Neural progenitor cell (in vitro differentiated cells): Measurements from ENCODE around the gene SESTD1. TPM values are rescaled to one million over a fixed set of nuclear protein-coding genes. Genes with fewer than 3 reads are reported as not detected.
A peak's percentile ranks its signal among the peaks of the same experiment; 100 is the strongest.

ENCODE experiments used
- DNase-seq: peaks from one replicate; pipeline ENCODE4 v3.0.0-alpha.2; 2016; ENCODE audit warnings: low spot score
- H2AFZ ChIP-seq: fragments of 200-600 bp; sonication (generic); replicated peaks from 2 replicates; pipeline ENCODE4 v1.6.1; 2016; ENCODE audit warnings: antibody characterized with exemption
- H3F3A ChIP-seq: fragments of 200-600 bp; sonication (generic); 2 replicates; pipeline ENCODE4 v1.6.1; 2016; ENCODE audit warnings: antibody characterized with exemption, low read depth
- H3K27ac ChIP-seq: fragments of 200-600 bp; sonication (generic); 2 replicates; pipeline ENCODE4 v1.5.1; 2016; ENCODE audit warnings: mild to moderate bottlenecking
- H3K27me3 ChIP-seq: fragments of 200-600 bp; sonication (generic); 2 replicates; pipeline ENCODE4 v1.6.1; 2016; ENCODE audit warnings: mild to moderate bottlenecking, moderate library complexity
- H3K36me3 ChIP-seq: fragments of 200-600 bp; sonication (generic); 2 replicates; pipeline ENCODE4 v1.5.1; 2016
- H3K4me1 ChIP-seq: fragments of 200-600 bp; sonication (generic); 2 replicates; pipeline ENCODE4 v1.6.1; 2016; ENCODE audit warnings: mixed run types
- H3K4me2 ChIP-seq: fragments of 200-600 bp; sonication (generic); 2 replicates; pipeline ENCODE4 v1.6.1; 2016
- H3K4me3 ChIP-seq: fragments of 200-600 bp; sonication (generic); 2 replicates; pipeline ENCODE4 v1.5.1; 2016
- H3K79me2 ChIP-seq: fragments of 200-600 bp; sonication (generic); 2 replicates; pipeline ENCODE4 v1.6.1; 2016; ENCODE audit warnings: low read depth
- H3K9ac ChIP-seq: fragments of 200-600 bp; sonication (generic); 2 replicates; pipeline ENCODE4 v1.6.1; 2016
- H3K9me3 ChIP-seq: fragments of 200-600 bp; sonication (generic); 2 replicates; pipeline ENCODE4 v1.5.1; 2016; ENCODE audit warnings: low read depth
- H4K20me1 ChIP-seq: fragments of 200-600 bp; sonication (generic); 2 replicates; pipeline ENCODE4 v1.6.1; 2016; ENCODE audit warnings: low read depth
- H3K27ac Mint-ChIP-seq: 3 replicates; pipeline ENCODE4 v1.8.0; 2021; ENCODE audit warnings: mixed read lengths
- H3K27me3 Mint-ChIP-seq: 2 replicates; pipeline ENCODE4 v1.8.0; 2022; ENCODE audit warnings: low read depth, mild to moderate bottlenecking, inconsistent platforms, moderate library complexity, mixed read lengths; ENCODE audit not compliant: insufficient read depth
- H3K36me3 Mint-ChIP-seq: 3 replicates; pipeline ENCODE4 v1.8.0; 2021; ENCODE audit warnings: mixed read lengths
- H3K4me1 Mint-ChIP-seq: 3 replicates; pipeline ENCODE4 v1.8.0; 2021; ENCODE audit warnings: mixed read lengths
- H3K4me3 Mint-ChIP-seq: 3 replicates; pipeline ENCODE4 v1.8.0; 2021; ENCODE audit warnings: mild to moderate bottlenecking, moderate library complexity, mixed read lengths
- H3K9me3 Mint-ChIP-seq: 3 replicates; pipeline ENCODE4 v1.8.0; 2020; ENCODE audit warnings: mixed read lengths
- EZH2 ChIP-seq: fragments of 200-600 bp; sonication (generic); IDR thresholded peaks from 2 replicates; pipeline ENCODE4 v1.6.1; 2017; ENCODE audit warnings: antibody characterized with exemption, mild to moderate bottlenecking, moderate library complexity
- EZH2phosphoT487 ChIP-seq: fragments of 200-600 bp; sonication (generic); IDR thresholded peaks from 2 replicates; pipeline ENCODE4 v1.6.1; 2017; ENCODE audit warnings: antibody characterized with exemption
- total RNA-seq: library from RNA; depleted of rRNA; stranded (reverse); fragments of >200 nt; gene quantifications from 2 replicates; pipeline ENCODE4 v1.2.3, GENCODE V29; 2015; ENCODE audit warnings: low replicate concordance
- TF ChIP-seq, protein P1 (sequence below): fragments of 200-600 bp; sonication (generic); IDR thresholded peaks from 2 replicates; pipeline ENCODE4 v1.5.1; 2017; ENCODE audit warnings: antibody characterized with exemption, mild to moderate bottlenecking

SESTD1 gene
- total RNA-seq, 1 donor from 2014 or later: 43.1 TPM

DNA sequence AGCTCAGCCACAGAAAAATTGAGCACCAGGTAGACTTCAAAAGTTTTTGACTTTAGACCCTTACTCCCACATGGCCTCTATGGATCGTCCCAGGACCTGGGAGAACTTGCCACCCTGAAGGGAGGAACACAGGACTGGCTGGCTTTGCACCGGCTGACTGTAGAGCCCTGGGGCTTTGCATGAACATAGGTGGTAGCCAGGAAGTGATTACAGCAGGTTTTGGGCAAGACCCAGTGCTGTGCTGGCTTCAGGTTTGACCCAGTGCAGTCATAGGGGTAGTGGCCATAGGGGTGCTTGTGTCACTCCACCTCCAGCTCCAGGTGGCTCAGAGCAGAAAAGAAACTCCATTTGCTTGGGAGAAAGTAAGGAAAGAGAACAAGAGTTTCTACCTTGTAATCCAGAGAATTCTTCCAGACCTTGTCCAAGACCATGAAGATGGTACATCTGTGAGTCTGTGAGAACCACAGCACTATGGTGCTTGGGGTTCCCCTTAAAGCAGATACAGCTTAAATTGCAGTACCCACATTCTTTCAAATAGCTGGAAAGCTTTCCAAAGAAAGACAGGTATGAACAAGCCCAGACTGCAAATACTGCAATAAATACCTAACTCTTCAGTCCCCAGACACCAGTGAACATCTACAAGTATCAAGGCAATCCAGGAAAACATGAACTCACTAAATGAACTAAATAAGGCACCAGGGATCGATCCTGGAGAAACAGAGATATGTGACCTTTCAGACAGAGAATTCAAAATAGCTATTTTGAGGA, 13.0 kb upstream of the SESTD1 start:
- H3K4me3 Mint-ChIP-seq: no peak overlapping the region
- peaks cover 12% of the 10 kb centered on the region for H3K4me1 Mint-ChIP-seq
- Histone ChIP-seq H4K20me1 (no peaks in the 10 kb centered on the region), H3K4me3 (no peak overlapping the region), H3K79me2 (no peaks in the 10 kb centered on the region), H3K27me3 (no peaks in the 10 kb centered on the region), H3K9ac (no peak overlapping the region), H3F3A (no peaks in the 10 kb centered on the region), H3K36me3 (no peaks in the 10 kb centered on the region), H3K4me1 (peaks cover 13% of the 10 kb centered on the region), H2AFZ (no peak overlapping the region), H3K4me2 (no peak overlapping the region), H3K27ac (no peak overlapping the region), H3K9me3 (no peaks in the 10 kb centered on the region)
- DNase-seq: no peak
- TF ChIP-seq EZH2 (no peak), EZH2phosphoT487 (no peak)
- TF ChIP-seq, protein P1, sequence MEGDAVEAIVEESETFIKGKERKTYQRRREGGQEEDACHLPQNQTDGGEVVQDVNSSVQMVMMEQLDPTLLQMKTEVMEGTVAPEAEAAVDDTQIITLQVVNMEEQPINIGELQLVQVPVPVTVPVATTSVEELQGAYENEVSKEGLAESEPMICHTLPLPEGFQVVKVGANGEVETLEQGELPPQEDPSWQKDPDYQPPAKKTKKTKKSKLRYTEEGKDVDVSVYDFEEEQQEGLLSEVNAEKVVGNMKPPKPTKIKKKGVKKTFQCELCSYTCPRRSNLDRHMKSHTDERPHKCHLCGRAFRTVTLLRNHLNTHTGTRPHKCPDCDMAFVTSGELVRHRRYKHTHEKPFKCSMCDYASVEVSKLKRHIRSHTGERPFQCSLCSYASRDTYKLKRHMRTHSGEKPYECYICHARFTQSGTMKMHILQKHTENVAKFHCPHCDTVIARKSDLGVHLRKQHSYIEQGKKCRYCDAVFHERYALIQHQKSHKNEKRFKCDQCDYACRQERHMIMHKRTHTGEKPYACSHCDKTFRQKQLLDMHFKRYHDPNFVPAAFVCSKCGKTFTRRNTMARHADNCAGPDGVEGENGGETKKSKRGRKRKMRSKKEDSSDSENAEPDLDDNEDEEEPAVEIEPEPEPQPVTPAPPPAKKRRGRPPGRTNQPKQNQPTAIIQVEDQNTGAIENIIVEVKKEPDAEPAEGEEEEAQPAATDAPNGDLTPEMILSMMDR: no peak
- no peaks in the 10 kb centered on the region for H3K36me3 Mint-ChIP-seq
- H3K27me3 Mint-ChIP-seq: peaks cover 3% of the 10 kb centered on the region
- no peaks in the 10 kb centered on the region for H3K9me3 Mint-ChIP-seq
- no peak overlapping the region for H3K27ac Mint-ChIP-seq

DNA sequence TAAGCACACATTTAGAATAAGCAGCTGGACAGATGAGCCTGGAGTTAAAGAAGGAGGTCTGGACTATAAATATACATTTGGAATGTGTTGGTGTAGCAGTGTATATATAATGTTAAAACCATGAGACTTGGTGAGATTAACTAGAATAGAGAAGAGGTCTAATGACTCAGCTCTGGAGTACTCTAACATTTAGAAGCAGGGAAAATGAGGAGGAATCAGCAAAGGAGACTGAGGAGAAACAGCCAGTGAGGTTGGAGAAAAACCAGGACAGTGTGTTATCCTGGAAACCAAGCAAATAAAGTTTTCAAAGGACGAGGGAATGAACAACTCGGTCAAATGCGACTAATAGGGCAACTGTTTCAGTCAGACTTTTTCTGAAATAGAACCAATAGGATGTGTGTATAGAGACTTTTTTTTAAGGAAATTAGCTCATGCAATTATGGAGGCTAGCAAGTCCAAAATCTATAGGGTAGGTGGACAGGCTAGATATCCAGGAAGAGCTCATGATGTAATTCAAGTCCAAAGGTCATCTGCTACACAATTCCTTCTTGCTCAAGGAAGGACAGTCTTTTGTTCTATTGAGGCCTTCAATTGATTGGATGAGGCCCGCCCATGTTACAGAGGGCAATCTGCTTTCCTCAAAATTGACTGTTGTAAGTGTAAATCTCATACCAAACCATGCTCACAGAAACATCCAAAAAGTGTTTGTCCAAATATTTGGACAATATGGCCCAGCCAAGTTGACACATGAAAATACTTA, 10.8 kb upstream of the SESTD1 start:
- Mint-ChIP-seq H3K27me3 (peaks cover 3% of the 10 kb centered on the region), H3K9me3 (no peaks in the 10 kb centered on the region), H3K36me3 (no peaks in the 10 kb centered on the region), H3K4me1 (peaks cover 12% of the 10 kb centered on the region), H3K27ac (no peak overlapping the region), H3K4me3 (no peak overlapping the region)
- Histone ChIP-seq H3K4me2 (no peak overlapping the region), H4K20me1 (no peaks in the 10 kb centered on the region), H3K9me3 (no peaks in the 10 kb centered on the region), H3K36me3 (no peaks in the 10 kb centered on the region), H3K9ac (no peak overlapping the region), H3F3A (no peaks in the 10 kb centered on the region), H3K27me3 (no peaks in the 10 kb centered on the region), H3K27ac (no peak overlapping the region), H3K79me2 (no peaks in the 10 kb centered on the region), H3K4me1 (peaks cover 17% of the 10 kb centered on the region), H3K4me3 (no peak overlapping the region), H2AFZ (no peak overlapping the region)
- TF ChIP-seq EZH2phosphoT487 (no peak), EZH2 (no peak)
- TF ChIP-seq, protein P1: no peak
- no peak for DNase-seq

- H3K36me3 Mint-ChIP-seq: no peaks in the 10 kb centered on the region
- peaks cover 17% of the 10 kb centered on the region for H3K4me1 ChIP-seq
- no peak overlapping the region for H3K9ac ChIP-seq
- H3K4me3 Mint-ChIP-seq: no peak overlapping the region
- no peaks in the 10 kb centered on the region for H3K9me3 Mint-ChIP-seq
- peaks cover 3% of the 10 kb centered on the region for H3K27me3 Mint-ChIP-seq
- H3K4me2 ChIP-seq: no peak overlapping the region
- no peak for DNase-seq
- no peak overlapping the region for H3K4me3 ChIP-seq
- no peak overlapping the region for H3K27ac ChIP-seq
- H4K20me1 ChIP-seq: no peaks in the 10 kb centered on the region
- no peak overlapping the region for H3K27ac Mint-ChIP-seq
- H3K4me1 Mint-ChIP-seq: peaks cover 12% of the 10 kb centered on the region
- H3F3A ChIP-seq: no peaks in the 10 kb centered on the region
- H3K9me3 ChIP-seq: no peaks in the 10 kb centered on the region
- TF ChIP-seq, protein P1: no peak
- TF ChIP-seq EZH2 (no peak), EZH2phosphoT487 (no peak)
- no peaks in the 10 kb centered on the region for H3K36me3 ChIP-seq
- H2AFZ ChIP-seq: peak overlapping the region; percentile 19
- no peaks in the 10 kb centered on the region for H3K79me2 ChIP-seq
- no peaks in the 10 kb centered on the region for H3K27me3 ChIP-seq
These were observed 10.1 kb upstream of the SESTD1 start for GRCh38 chr2:179274749-179275148.
